ENCODE results near the gene FAM120A.

FAM120A gene

DNA sequence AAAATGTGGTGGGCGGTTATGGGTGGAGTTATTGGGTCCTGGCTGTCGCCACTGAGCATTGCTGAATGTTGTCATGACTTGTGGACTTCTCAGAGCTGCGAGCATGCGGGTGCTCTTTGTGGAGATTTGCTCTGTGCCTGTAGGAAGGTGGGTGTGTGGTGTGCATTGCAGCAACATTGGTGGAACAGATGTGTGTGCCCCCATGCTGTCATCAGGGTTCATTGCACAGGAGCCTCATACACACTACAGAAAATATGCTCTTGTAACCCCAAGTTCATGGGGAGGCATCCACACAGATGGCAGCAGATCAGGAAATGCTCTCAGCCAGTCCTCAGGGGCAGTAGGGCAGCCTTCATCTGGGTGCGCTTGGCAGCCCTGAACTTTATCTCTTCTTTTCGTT is 69.0 kb downstream of the FAM120A start:
- H3K4me1 ChIP-seq (ENCODE audit: control insufficient read depth, insufficient read depth, low read length) = peaks cover 1% of the 10 kb centered on the region
- H3K4me3 ChIP-seq (ENCODE audit: insufficient read depth, low read depth, low read length) = no peak overlapping the region
- WGBS, 2 experiments = 90 to 93% methylated on average over 5 to 6 of the region's 6 CpGs
- H3K36me3 ChIP-seq (ENCODE audit: control insufficient read depth, insufficient read depth, low read length) = peaks cover 3% of the 10 kb centered on the region
- no peak overlapping the region for H3K27ac ChIP-seq (ENCODE audit: insufficient read depth, low read depth, low read length, poor library complexity, severe bottlenecking)
- H3K9me3 ChIP-seq (ENCODE audit: control insufficient read depth, low read length) = no peaks in the 10 kb centered on the region
- H3K27me3 ChIP-seq (ENCODE audit: control insufficient read depth, insufficient read depth, low read length, poor library complexity, severe bottlenecking) = no peaks in the 10 kb centered on the region

GRCh38 chr9:93522736-93523135 is 71.3 kb downstream of the FAM120A start:
- Histone ChIP-seq H3K4me1 (ENCODE audit: control insufficient read depth, insufficient read depth, low read length) (peaks cover 6% of the 10 kb centered on the region), H3K9me3 (ENCODE audit: control insufficient read depth, low read length) (no peaks in the 10 kb centered on the region), H3K4me3 (ENCODE audit: insufficient read depth, low read depth, low read length) (no peak overlapping the region), H3K36me3 (ENCODE audit: control insufficient read depth, insufficient read depth, low read length) (peaks cover 1% of the 10 kb centered on the region), H3K27ac (ENCODE audit: insufficient read depth, low read depth, low read length, poor library complexity, severe bottlenecking) (no peak overlapping the region), H3K27me3 (ENCODE audit: control insufficient read depth, insufficient read depth, low read length, poor library complexity, severe bottlenecking) (no peaks in the 10 kb centered on the region)
- WGBS, 2 experiments = 88 to 92% methylated on average over 3 of the region's 3 CpGs

- Histone ChIP-seq H3K4me1 (ENCODE audit: control insufficient read depth, insufficient read depth, low read length) (peaks cover 6% of the 10 kb centered on the region), H3K27me3 (ENCODE audit: control insufficient read depth, insufficient read depth, low read length, poor library complexity, severe bottlenecking) (no peaks in the 10 kb centered on the region), H3K27ac (ENCODE audit: insufficient read depth, low read depth, low read length, poor library complexity, severe bottlenecking) (no peak overlapping the region), H3K9me3 (ENCODE audit: control insufficient read depth, low read length) (no peaks in the 10 kb centered on the region), H3K36me3 (ENCODE audit: control insufficient read depth, insufficient read depth, low read length) (peaks cover under 1% of the 10 kb centered on the region), H3K4me3 (ENCODE audit: insufficient read depth, low read depth, low read length) (no peak overlapping the region)
- WGBS, 2 experiments = 92 to 95% methylated on average over 7 of the region's 7 CpGs
Measured at GRCh38 chr9:93523518-93524144, 72.1 kb downstream of the FAM120A start.

DNA sequence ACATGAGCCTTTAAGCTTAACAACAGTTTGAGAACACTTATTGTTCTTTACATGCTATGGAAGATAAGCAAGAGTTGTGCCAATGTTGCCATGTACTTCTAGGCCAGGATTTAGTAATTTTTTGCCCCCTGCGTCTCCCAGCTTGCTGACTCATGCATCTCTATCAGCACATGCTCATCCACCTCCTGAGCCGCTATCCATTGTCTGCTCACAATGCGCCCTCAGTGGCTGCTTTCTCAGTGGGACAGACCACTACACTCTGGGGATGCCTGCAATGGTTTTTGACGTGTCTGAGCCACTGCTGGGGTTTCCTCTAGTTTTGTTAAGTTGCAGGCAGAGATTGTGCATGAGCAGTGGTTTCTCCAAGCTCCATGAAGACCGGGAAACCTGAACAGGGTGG is 74.0 kb downstream of the FAM120A start:
- Histone ChIP-seq H3K27me3 (ENCODE audit: control insufficient read depth, insufficient read depth, low read length, poor library complexity, severe bottlenecking) (no peaks in the 10 kb centered on the region), H3K36me3 (ENCODE audit: control insufficient read depth, insufficient read depth, low read length) (peaks cover 8% of the 10 kb centered on the region), H3K4me3 (ENCODE audit: insufficient read depth, low read depth, low read length) (no peak overlapping the region), H3K9me3 (ENCODE audit: control insufficient read depth, low read length) (no peaks in the 10 kb centered on the region), H3K4me1 (ENCODE audit: control insufficient read depth, insufficient read depth, low read length) (peaks cover 6% of the 10 kb centered on the region), H3K27ac (ENCODE audit: insufficient read depth, low read depth, low read length, poor library complexity, severe bottlenecking) (no peak overlapping the region)
- 85 to 87% methylated on average over 5 of the region's 5 CpGs for WGBS, 2 experiments

GRCh38 chr9:93531374-93531773 is 79.9 kb downstream of the FAM120A start:
- Histone ChIP-seq H3K36me3 (ENCODE audit: control insufficient read depth, insufficient read depth, low read length) (peaks cover 18% of the 10 kb centered on the region), H3K4me3 (ENCODE audit: insufficient read depth, low read depth, low read length) (no peak overlapping the region), H3K27me3 (ENCODE audit: control insufficient read depth, insufficient read depth, low read length, poor library complexity, severe bottlenecking) (no peaks in the 10 kb centered on the region), H3K4me1 (ENCODE audit: control insufficient read depth, insufficient read depth, low read length) (no peaks in the 10 kb centered on the region), H3K27ac (ENCODE audit: insufficient read depth, low read depth, low read length, poor library complexity, severe bottlenecking) (no peak overlapping the region), H3K9me3 (ENCODE audit: control insufficient read depth, low read length) (no peaks in the 10 kb centered on the region)
- WGBS, 2 experiments = 93 to 96% methylated on average over 3 of the region's 3 CpGs

- Histone ChIP-seq H3K36me3 (ENCODE audit: control insufficient read depth, insufficient read depth, low read length) (peaks cover 18% of the 10 kb centered on the region), H3K4me3 (ENCODE audit: insufficient read depth, low read depth, low read length) (no peak overlapping the region), H3K4me1 (ENCODE audit: control insufficient read depth, insufficient read depth, low read length) (no peaks in the 10 kb centered on the region), H3K9me3 (ENCODE audit: control insufficient read depth, low read length) (no peaks in the 10 kb centered on the region), H3K27ac (ENCODE audit: insufficient read depth, low read depth, low read length, poor library complexity, severe bottlenecking) (no peak overlapping the region), H3K27me3 (ENCODE audit: control insufficient read depth, insufficient read depth, low read length, poor library complexity, severe bottlenecking) (no peaks in the 10 kb centered on the region)
- 93 to 98% methylated on average over 8 of the region's 8 CpGs for WGBS, 2 experiments
Measured at GRCh38 chr9:93532141-93532540, 80.7 kb downstream of the FAM120A start.

GRCh38 chr9:93533863-93534262 is 82.4 kb downstream of the FAM120A start:
- Histone ChIP-seq H3K36me3 (ENCODE audit: control insufficient read depth, insufficient read depth, low read length) (peaks cover 15% of the 10 kb centered on the region), H3K27ac (ENCODE audit: insufficient read depth, low read depth, low read length, poor library complexity, severe bottlenecking) (no peak overlapping the region)

DNA sequence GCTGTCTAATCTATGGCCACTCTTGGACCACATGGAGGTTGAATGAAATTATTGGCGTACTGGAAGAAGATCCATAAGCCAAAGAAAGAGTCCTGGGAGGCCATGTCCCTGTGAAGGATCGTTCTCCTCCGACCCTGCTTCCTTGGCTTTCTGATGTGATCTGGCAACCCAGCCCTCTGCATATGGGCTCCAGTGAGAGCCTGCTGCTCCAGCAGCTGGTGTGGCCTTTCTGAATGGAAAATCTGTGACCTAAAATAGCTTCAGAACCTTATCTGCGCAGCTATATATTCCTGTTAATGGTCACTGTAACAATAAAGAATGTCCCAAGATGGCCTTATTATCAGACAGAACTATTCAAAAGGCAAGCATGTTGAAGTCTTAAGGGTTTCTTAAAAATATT is 84.7 kb downstream of the FAM120A start:
- H3K4me1 ChIP-seq (ENCODE audit: control insufficient read depth, insufficient read depth, low read length) = no peaks in the 10 kb centered on the region
- H3K36me3 ChIP-seq (ENCODE audit: control insufficient read depth, insufficient read depth, low read length) = peaks cover 6% of the 10 kb centered on the region
- 95 to 98% methylated on average over 4 of the region's 4 CpGs for WGBS, 2 experiments

More at GRCh38 chr9:93533863-93534262, 82.4 kb downstream of the FAM120A start:
- no peaks in the 10 kb centered on the region for H3K27me3 ChIP-seq (ENCODE audit: control insufficient read depth, insufficient read depth, low read length, poor library complexity, severe bottlenecking)
- H3K4me3 ChIP-seq (ENCODE audit: insufficient read depth, low read depth, low read length) = no peak overlapping the region
- H3K4me1 ChIP-seq (ENCODE audit: control insufficient read depth, insufficient read depth, low read length) = no peaks in the 10 kb centered on the region
- no peaks in the 10 kb centered on the region for H3K9me3 ChIP-seq (ENCODE audit: control insufficient read depth, low read length)
- WGBS, 2 experiments = 87 to 92% methylated on average over 8 of the region's 8 CpGs

DNA sequence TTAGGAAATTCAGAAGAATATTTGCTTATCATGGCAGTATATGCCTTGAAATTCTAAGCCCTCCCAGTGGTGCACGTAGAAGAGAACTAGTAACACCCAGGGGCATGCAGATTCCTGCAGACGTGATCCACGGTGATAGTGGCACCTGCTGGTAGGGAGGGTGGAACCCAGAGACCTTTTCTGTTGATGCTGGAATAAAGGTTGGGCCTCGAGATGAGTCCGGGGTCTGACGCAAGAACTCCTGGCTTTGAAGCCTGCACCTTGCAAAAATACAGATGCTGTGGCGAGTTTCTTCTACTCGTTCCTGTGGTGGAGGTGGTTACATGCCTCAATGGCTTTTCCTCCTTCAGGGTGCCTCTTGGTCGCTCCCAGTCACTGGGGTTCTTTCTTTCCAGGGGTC is 85.4 kb downstream of the FAM120A start:
- H3K4me3 ChIP-seq (ENCODE audit: insufficient read depth, low read depth, low read length) = no peak overlapping the region
- H3K4me1 ChIP-seq (ENCODE audit: control insufficient read depth, insufficient read depth, low read length) = no peaks in the 10 kb centered on the region
- no peaks in the 10 kb centered on the region for H3K27me3 ChIP-seq (ENCODE audit: control insufficient read depth, insufficient read depth, low read length, poor library complexity, severe bottlenecking)
- H3K9me3 ChIP-seq (ENCODE audit: control insufficient read depth, low read length) = no peaks in the 10 kb centered on the region
- H3K36me3 ChIP-seq (ENCODE audit: control insufficient read depth, insufficient read depth, low read length) = peaks cover 6% of the 10 kb centered on the region
- H3K27ac ChIP-seq (ENCODE audit: insufficient read depth, low read depth, low read length, poor library complexity, severe bottlenecking) = no peak overlapping the region
- 87% methylated on average over 9 of the region's 9 CpGs for WGBS, 2 experiments

More for the DNA sequence above, 84.7 kb downstream of the FAM120A start:
- Histone ChIP-seq H3K27me3 (ENCODE audit: control insufficient read depth, insufficient read depth, low read length, poor library complexity, severe bottlenecking) (no peaks in the 10 kb centered on the region), H3K27ac (ENCODE audit: insufficient read depth, low read depth, low read length, poor library complexity, severe bottlenecking) (no peak overlapping the region), H3K4me3 (ENCODE audit: insufficient read depth, low read depth, low read length) (no peak overlapping the region), H3K9me3 (ENCODE audit: control insufficient read depth, low read length) (no peaks in the 10 kb centered on the region)

DNA sequence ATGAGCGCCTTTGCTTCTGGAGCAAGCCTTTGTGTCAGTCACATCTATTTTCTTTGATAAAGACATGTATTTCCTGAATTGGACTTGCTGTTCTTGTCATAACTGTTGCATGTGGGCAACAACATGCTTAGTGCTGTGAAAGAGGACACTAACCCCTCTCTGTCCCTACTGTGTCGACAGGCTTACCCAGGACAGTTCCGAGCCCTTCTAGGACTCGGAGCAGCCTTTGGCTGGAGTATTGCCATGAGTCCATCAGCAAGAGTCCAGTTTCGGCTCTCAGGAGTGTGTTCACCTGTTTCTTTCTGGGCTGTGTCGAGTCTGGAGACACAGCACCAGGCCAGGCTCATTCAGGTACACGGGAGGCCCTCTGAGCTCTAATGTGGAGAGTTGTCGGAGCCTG is 88.8 kb downstream of the FAM120A start:
- 95 to 96% methylated on average over 8 of the region's 8 CpGs for WGBS, 2 experiments
- no peaks in the 10 kb centered on the region for H3K36me3 ChIP-seq (ENCODE audit: control insufficient read depth, insufficient read depth, low read length)

GRCh38 chr9:93541005-93541404 is 89.5 kb downstream of the FAM120A start:
- WGBS, 2 experiments = 81 to 85% methylated on average over 4 of the region's 4 CpGs
- H3K9me3 ChIP-seq (ENCODE audit: control insufficient read depth, low read length) = no peaks in the 10 kb centered on the region

More for the DNA sequence above, 88.8 kb downstream of the FAM120A start:
- no peaks in the 10 kb centered on the region for H3K27me3 ChIP-seq (ENCODE audit: control insufficient read depth, insufficient read depth, low read length, poor library complexity, severe bottlenecking)
- H3K9me3 ChIP-seq (ENCODE audit: control insufficient read depth, low read length) = no peaks in the 10 kb centered on the region
- H3K4me3 ChIP-seq (ENCODE audit: insufficient read depth, low read depth, low read length) = no peak overlapping the region
- H3K4me1 ChIP-seq (ENCODE audit: control insufficient read depth, insufficient read depth, low read length) = no peaks in the 10 kb centered on the region
- no peak overlapping the region for H3K27ac ChIP-seq (ENCODE audit: insufficient read depth, low read depth, low read length, poor library complexity, severe bottlenecking)

More at GRCh38 chr9:93541005-93541404, 89.5 kb downstream of the FAM120A start:
- no peaks in the 10 kb centered on the region for H3K4me1 ChIP-seq (ENCODE audit: control insufficient read depth, insufficient read depth, low read length)
- no peak overlapping the region for H3K4me3 ChIP-seq (ENCODE audit: insufficient read depth, low read depth, low read length)
- H3K27me3 ChIP-seq (ENCODE audit: control insufficient read depth, insufficient read depth, low read length, poor library complexity, severe bottlenecking) = no peaks in the 10 kb centered on the region
- no peak overlapping the region for H3K27ac ChIP-seq (ENCODE audit: insufficient read depth, low read depth, low read length, poor library complexity, severe bottlenecking)
- H3K36me3 ChIP-seq (ENCODE audit: control insufficient read depth, insufficient read depth, low read length) = no peaks in the 10 kb centered on the region

Data from ectodermal cell (in vitro differentiated cells).